COLO668 (cell line): ENCODE data around the gene QPCTL.
"Not testable (repeated sequence)": the region's sequence is repeated elsewhere in the genome, so short reads cannot be mapped to it uniquely, and the experiment has no call there.

Source experiments
- DNase-seq: peaks from one replicate; lab custom pipeline; 2025; ENCODE audit not compliant: unreplicated experiment; lab: John Stamatoyannopoulos, UW

The QPCTL gene

GRCh38 chr19:45716359-45717130, 24.1 kb downstream of the QPCTL start:
- peak; percentile 9 for DNase-seq

DNA sequence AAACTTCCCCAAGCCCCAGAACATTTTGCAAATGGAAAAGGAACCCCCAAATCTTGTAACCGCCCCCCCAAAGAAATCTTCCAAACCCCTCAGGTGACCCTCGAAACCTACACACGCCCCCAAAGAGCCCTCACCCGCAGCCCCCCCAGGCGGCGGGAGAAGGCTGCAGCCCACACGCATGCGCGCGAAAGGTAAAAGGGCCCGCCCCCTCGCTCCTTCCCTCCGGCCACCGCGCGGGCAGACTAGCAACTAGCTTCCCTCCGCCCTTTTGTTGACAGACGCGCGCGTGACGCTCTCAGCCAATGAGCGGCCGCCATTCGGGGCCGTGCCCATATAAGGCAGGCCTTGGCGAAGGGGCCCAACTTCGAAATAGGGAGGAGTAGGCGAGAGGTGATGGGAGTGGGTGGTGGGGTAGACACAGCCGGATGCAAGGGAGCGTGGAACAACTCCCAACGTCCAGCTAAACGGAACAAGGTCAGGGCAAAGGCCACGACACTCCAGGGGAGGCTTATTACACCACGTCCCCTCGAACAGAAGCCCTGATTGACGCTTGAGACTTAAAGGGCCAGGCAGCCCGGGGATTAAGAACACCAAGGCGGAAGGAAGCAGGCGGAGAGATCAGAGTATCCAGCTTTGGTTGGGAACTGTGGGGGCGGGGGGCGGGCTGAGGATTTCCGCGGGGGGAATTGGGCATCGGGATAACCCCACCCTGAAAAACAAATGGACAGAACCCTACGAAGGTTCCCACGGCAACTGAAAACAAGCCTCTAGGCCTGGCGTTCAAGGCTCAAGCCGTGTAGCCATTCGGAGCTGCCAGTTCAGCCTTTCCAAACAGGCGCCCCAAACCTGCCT, 24.9 kb downstream of the QPCTL start:
- DNase-seq, result peak; percentile 98

GRCh38 chr19:45717983-45718650, 25.7 kb downstream of the QPCTL start:
- DNase-seq, result no peak

- DNase-seq, result not testable (repeated sequence)
Observed at GRCh38 chr19:45720065-45720464, 27.6 kb downstream of the QPCTL start.

DNA sequence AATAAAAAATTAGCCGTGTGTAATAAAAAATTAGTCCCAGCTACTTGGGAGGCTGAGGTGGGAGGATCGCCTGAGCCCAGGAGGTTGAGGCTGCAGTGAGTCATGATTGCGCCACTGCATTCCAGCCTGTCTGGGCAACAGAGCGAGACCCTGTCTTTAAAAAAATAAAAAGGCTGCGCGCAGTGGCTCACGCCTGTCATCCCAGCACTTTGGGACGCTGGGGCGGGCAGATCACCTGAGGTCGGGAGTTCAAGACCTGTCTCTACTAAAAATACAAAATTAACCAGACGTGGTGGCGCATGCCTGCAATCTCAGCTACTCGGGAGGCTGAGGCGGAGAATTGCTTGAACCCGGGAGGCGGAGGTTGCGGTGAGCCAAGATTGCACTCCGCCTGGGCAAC, 36.2 kb downstream of the QPCTL start:
- DNase-seq, result not testable (repeated sequence)

- no peak for DNase-seq
Observed at GRCh38 chr19:45729800-45730290, 37.4 kb downstream of the QPCTL start.

- DNase-seq, result peak; percentile 97
Observed at GRCh38 chr19:45730368-45731288, 38.2 kb downstream of the QPCTL start, which contains the start of gene FBXO46. TSS of gene FBXO46 (minus strand) at chr19:45730896. CDS start at chr19:45713495, 17,401 bp downstream.

DNA sequence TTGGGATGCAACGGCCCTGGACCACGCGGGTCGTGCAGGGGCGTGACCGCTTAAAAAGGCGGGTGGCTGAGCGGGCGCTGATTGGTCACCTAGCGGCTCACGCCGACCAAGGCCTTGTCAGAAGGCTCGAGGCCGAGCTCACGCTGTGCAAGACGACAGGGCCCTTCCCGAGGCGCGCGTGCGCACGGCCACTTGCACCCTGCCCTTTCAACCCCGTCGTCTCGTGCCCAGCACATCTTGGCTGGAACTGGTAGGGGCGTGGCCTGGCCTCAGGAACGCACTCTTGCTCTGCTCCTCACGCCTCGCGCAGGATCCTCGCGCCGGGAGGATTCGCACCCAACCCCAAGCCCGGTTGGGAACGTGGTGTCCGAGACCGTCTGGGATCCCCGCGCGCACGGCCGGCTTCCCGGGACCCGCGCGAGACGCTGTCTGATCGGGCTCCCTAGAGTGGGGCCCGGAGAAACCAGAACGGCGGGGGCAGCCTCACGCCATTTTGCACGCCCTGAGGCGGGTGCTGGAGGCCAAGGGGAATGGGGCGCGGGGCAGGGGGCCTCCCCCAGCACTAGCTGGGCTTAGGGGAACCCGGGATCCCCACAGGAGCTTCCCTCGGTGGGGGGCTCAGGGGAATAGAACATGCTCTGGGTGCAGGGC, 40.8 kb downstream of the QPCTL start, which contains the start of gene MEIOSIN:
Gene MEIOSIN, plus strand, starts transcription at position 280 of the 651 bp plus-strand sequence. CDS start 1,938 bp downstream, outside the sequence.
- no peak for DNase-seq

GRCh38 chr19:45739498-45740439, 47.3 kb downstream of the QPCTL start:
- no peak for DNase-seq

DNA sequence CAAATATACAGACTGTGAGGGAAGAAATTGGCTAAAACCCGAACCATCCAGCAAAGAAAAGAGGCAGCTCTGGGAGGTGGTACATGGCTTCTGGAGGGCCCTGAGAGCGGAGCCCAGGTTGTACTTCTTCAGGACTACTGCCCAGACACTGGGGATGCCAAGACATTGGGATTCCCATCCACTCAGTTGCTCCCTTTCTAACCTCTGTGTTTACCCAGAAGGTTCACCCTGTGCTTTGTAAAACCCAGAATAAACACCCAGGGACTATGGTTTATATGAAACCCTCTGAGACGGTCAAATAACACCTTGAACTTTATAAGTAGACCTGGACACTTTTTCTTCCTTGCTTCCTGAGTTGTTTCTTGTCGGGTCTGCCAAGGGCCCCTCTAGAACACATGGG, 50.5 kb downstream of the QPCTL start:
- no peak for DNase-seq

DNA sequence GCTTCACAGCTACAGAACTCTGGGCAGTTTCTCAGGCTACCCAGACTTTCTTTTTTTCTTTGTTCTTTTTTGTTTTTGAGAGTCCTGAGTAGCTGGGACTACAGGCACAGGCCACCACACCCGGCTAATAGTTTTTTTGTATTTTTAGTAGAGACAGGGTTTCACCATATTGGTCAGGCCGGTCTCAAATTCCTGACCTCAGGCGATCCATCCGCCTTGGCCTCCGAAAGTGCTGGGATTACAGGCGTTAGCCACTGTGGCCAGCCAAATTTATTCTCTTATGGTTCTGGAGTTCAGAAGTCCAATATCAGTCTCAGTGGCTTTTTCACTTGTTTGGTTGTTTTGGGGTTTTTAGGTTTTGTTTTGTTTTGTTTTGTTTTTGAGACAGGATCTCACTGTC, 53.1 kb downstream of the QPCTL start:
- no peak for DNase-seq

- no peak for DNase-seq
Observed at GRCh38 chr19:45746866-45747265, 54.4 kb downstream of the QPCTL start.

- no peak for DNase-seq
Observed at GRCh38 chr19:45747513-45747912, 55.0 kb downstream of the QPCTL start.

DNA sequence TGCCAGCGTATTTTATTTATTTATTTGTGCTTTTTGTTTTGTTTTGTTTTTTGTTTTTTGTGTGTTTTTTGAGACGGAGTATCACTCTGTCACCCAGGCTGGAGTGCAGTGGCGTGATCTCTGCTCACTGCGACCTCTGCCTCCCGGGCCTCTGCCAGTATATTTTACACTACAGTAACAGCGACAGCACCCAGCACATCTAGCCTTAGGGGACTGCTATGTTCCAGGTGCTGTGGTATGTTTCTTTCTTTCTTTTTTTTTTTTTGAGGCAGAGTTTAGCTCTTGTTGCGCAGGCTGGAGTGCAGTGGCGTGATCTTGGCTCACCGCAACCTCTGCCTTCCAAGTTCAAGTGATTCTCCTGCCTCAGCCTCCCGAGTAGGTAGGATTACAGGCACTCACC, 59.0 kb downstream of the QPCTL start:
- DNase-seq, result not testable (repeated sequence)

- no peak for DNase-seq
Observed at GRCh38 chr19:45752639-45753038, 60.2 kb downstream of the QPCTL start.

DNA sequence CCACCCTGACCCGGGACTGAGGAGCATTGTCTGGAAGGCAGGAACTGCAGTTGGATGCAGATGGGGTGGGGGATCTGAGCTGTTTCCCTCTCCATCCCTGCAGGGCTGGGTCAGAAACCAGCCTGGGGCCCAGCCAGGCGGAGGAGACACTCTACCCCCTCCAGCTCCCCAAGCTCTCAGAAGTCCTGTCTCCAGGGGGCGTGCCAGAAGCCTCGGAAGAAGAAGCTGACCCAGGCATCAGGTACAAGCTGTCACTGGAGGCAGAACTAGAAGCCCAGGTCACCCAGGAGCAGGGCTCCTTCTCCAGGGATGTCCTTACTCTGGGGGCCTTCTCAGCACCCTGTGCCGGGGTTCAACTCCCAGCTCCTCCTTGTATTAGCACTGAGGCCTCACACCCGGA, 61.1 kb downstream of the QPCTL start:
- no peak for DNase-seq
